Measurements from ENCODE around the gene UBE2J2.
"Not testable (repeated sequence)": the region's sequence is repeated elsewhere in the genome, so short reads cannot be mapped to it uniquely, and the experiment has no call there.

Gene UBE2J2

GRCh38 chr1:1273512-1274298, at the start of gene UBE2J2:
TSS of gene UBE2J2 (minus strand) at chr1:1273854. CDS start at chr1:1267992, 5,862 bp downstream.
- peak; percentile 89 to 92 for DNase-seq (ENCODE audit: low read depth in 1 of 2, low spot score in 1 of 2)

- DNase-seq (ENCODE audit: low read depth in 1 of 2, low spot score in 1 of 2) = no peak
Observed at GRCh38 chr1:1322952-1323351, 49.3 kb upstream of the UBE2J2 start.

- DNase-seq (ENCODE audit: low read depth in 1 of 2, low spot score in 1 of 2) = no peak
Observed at GRCh38 chr1:1322418-1322817, 48.8 kb upstream of the UBE2J2 start.

GRCh38 chr1:1321477-1321876, 47.8 kb upstream of the UBE2J2 start:
- no peak for DNase-seq (ENCODE audit: low read depth in 1 of 2, low spot score in 1 of 2)

GRCh38 chr1:1320666-1321448, 47.2 kb upstream of the UBE2J2 start:
- DNase-seq (ENCODE audit: low read depth in 1 of 2, low spot score in 1 of 2) = no peak

- no peak for DNase-seq (ENCODE audit: low read depth in 1 of 2, low spot score in 1 of 2)
Observed at GRCh38 chr1:1319646-1319941, 45.9 kb upstream of the UBE2J2 start.

GRCh38 chr1:1318777-1319645, 45.4 kb upstream of the UBE2J2 start:
- DNase-seq (ENCODE audit: low read depth in 1 of 2, low spot score in 1 of 2) = no peak

- no peak for DNase-seq (ENCODE audit: low read depth in 1 of 2, low spot score in 1 of 2)
Observed at GRCh38 chr1:1318131-1318652, 44.5 kb upstream of the UBE2J2 start.

GRCh38 chr1:1317420-1317819, 43.8 kb upstream of the UBE2J2 start:
- DNase-seq (ENCODE audit: low read depth in 1 of 2, low spot score in 1 of 2) = no peak

- DNase-seq (ENCODE audit: low read depth in 1 of 2, low spot score in 1 of 2) = not testable (repeated sequence)
Observed at GRCh38 chr1:1316199-1316598, 42.5 kb upstream of the UBE2J2 start.

GRCh38 chr1:1315435-1315954, 41.8 kb upstream of the UBE2J2 start:
- DNase-seq (ENCODE audit: low read depth in 1 of 2, low spot score in 1 of 2) = no peak

- DNase-seq (ENCODE audit: low read depth in 1 of 2, low spot score in 1 of 2) = no peak
Observed at GRCh38 chr1:1314678-1315335, 41.2 kb upstream of the UBE2J2 start.

GRCh38 chr1:1314237-1314586, 40.6 kb upstream of the UBE2J2 start:
- DNase-seq (ENCODE audit: low read depth in 1 of 2, low spot score in 1 of 2) = no peak

- no peak for DNase-seq (ENCODE audit: low read depth in 1 of 2, low spot score in 1 of 2)
Observed at GRCh38 chr1:1313500-1314236, 40.0 kb upstream of the UBE2J2 start.

- DNase-seq (ENCODE audit: low read depth in 1 of 2, low spot score in 1 of 2) = no peak
Observed at GRCh38 chr1:1312450-1313314, 39.0 kb upstream of the UBE2J2 start.

- DNase-seq (ENCODE audit: low read depth in 1 of 2, low spot score in 1 of 2) = no peak
Observed at GRCh38 chr1:1311107-1312104, 37.8 kb upstream of the UBE2J2 start.

- DNase-seq (ENCODE audit: low read depth in 1 of 2, low spot score in 1 of 2) = no peak
Observed at GRCh38 chr1:1310476-1311053, 36.9 kb upstream of the UBE2J2 start.

- no peak for DNase-seq (ENCODE audit: low read depth in 1 of 2, low spot score in 1 of 2)
Observed at GRCh38 chr1:1310109-1310385, 36.4 kb upstream of the UBE2J2 start.
